Esophagus squamous epithelium (tissue), 5 donors: ENCODE results near the gene SLC25A22. TPM values are rescaled to one million over a fixed set of nuclear protein-coding genes. Genes with fewer than 3 reads are reported as not detected.

Experiments
- DNase-seq: peaks from one replicate; lab custom pipeline; 2025; lab: John Stamatoyannopoulos, UW
- H3K27ac ChIP-seq, 4 donors: fragments of 200-600 bp; sonication (generic); one replicate each; pipeline ENCODE4 v1.5.1; 2016 to 2019; ENCODE audit warnings: mild to moderate bottlenecking in 1 of 4
- H3K27me3 ChIP-seq, 4 donors: fragments of 200-600 bp; sonication (generic); 1 replicate in 3 of 4; 2 replicates in 1 of 4; pipeline versions ENCODE4 v1.5.1 to v1.6.0; 2017 to 2021; ENCODE audit warnings: antibody characterized with exemption in 1 of 4
- H3K36me3 ChIP-seq, 3 donors: fragments of 200-600 bp; sonication (generic); one replicate each; pipeline ENCODE4 v1.5.1; 2016 to 2019
- H3K4me1 ChIP-seq, 3 donors: fragments of 200-600 bp; sonication (generic); one replicate each; pipeline ENCODE4 v1.5.1; 2017 to 2019
- H3K4me3 ChIP-seq, 4 donors: fragments of 200-600 bp; sonication (generic); 1 replicate in 3 of 4; 2 replicates in 1 of 4; pipeline ENCODE4 v1.5.1; 2016 to 2019; ENCODE audit warnings: mild to moderate bottlenecking in 2 of 4, moderate library complexity in 1 of 4
- H3K9me3 ChIP-seq, 3 donors: fragments of 200-600 bp; sonication (generic); one replicate each; pipeline ENCODE4 v1.5.1; 2016 to 2019
- CTCF ChIP-seq, 6 experiments: fragments of 450-650 bp in 4 of 6; fragments of 200-600 bp in 2 of 6; sonication (generic) in 2 of 6; IDR thresholded peaks; one replicate each; pipeline ENCODE4 v1.5.1; 2016 to 2019; ENCODE audit warnings: antibody characterized with exemption in 6 of 6, mild to moderate bottlenecking in 4 of 6, moderate library complexity in 4 of 6
- POLR2A ChIP-seq, 4 donors: fragments of 450-650 bp; IDR thresholded peaks; one replicate each; pipeline ENCODE4 v1.6.1; 2017; ENCODE audit warnings: antibody characterized with exemption in 4 of 4, mild to moderate bottlenecking in 4 of 4, moderate library complexity in 3 of 4
- WGBS, 2 donors: methylation state at CpG; one replicate each; pipeline ENCODE4 v1.1.5; 2018; 5-methylcytosine and 5-hydroxymethylcytosine counted together
- intact Hi-C: fragments of 100-400 bp; cut with DNase I; formaldehyde crosslinking; loops from one replicate; pipeline ENCODE4 v1.15.0; 2022
- total RNA-seq, 4 donors: library from RNA; depleted of rRNA; stranded (reverse); fragments of >200 nt; gene quantifications; one replicate each; pipeline ENCODE4 v1.1.0, GENCODE V29; 2016
- donor health status: DM: yes; HTN: yes; CAD: no.

The SLC25A22 gene
- total RNA-seq, 4 donors from 2014 or later: 4.0 to 14.7 (median 9.8) TPM

- intact Hi-C loops: no loop called here
- Histone ChIP-seq H3K9me3 (no peaks in the 10 kb centered on the region), H3K36me3 (peaks cover 22 to 47% (median 24%) of the 10 kb centered on the region in 3 donors), H3K4me3 (peak overlapping the region in 2 of 4 donors; percentile 43 to 63), H3K27me3 (peaks cover 0 to 74% (median 7%) of the 10 kb centered on the region in 4 donors), H3K4me1 (peaks cover 54 to 87% (median 61%) of the 10 kb centered on the region in 3 donors), H3K27ac (peak overlapping the region in 1 of 4 donors; percentile 80)
- no peak for DNase-seq
- WGBS, 2 donors: 60 to 76% methylated on average over 6 to 8 of the region's 9 CpGs
- TF ChIP-seq POLR2A (IDR thresholded peaks at IDR 0.05) (no peak), CTCF (IDR thresholded peaks at IDR 0.05) (no peak)
Measured at GRCh38 chr11:826227-826621, 28.1 kb upstream of the SLC25A22 start.

- peaks cover 54 to 87% (median 61%) of the 10 kb centered on the region in 3 donors for H3K4me1 ChIP-seq
- no peak overlapping the region for H3K4me3 ChIP-seq
- peaks cover 0 to 68% (median 6%) of the 10 kb centered on the region in 4 donors for H3K27me3 ChIP-seq
- H3K9me3 ChIP-seq: no peaks in the 10 kb centered on the region
- 80 to 100% methylated on average over 1 to 9 of the region's 12 CpGs for WGBS, 2 donors
- intact Hi-C loops: no loop called here
- peak overlapping the region in 2 of 4 donors; percentile 21 to 43 for H3K27ac ChIP-seq
- DNase-seq: no peak
- TF ChIP-seq CTCF (IDR thresholded peaks at IDR 0.05) (no peak), POLR2A (IDR thresholded peaks at IDR 0.05) (no peak)
- H3K36me3 ChIP-seq: peaks cover 22 to 47% (median 24%) of the 10 kb centered on the region in 3 donors
Measured at GRCh38 chr11:825366-826226, 27.5 kb upstream of the SLC25A22 start.

- Histone ChIP-seq H3K9me3 (no peaks in the 10 kb centered on the region), H3K4me3 (no peak overlapping the region), H3K27me3 (peaks cover 0 to 61% (median 3%) of the 10 kb centered on the region in 4 donors), H3K36me3 (peaks cover 22 to 47% (median 24%) of the 10 kb centered on the region in 3 donors), H3K27ac (no peak overlapping the region), H3K4me1 (peaks cover 50 to 86% (median 59%) of the 10 kb centered on the region in 3 donors)
- intact Hi-C loops: no loop called here
- no peak for DNase-seq
- 80% methylated on average over 5 to 9 of the region's 11 CpGs for WGBS, 2 donors
- TF ChIP-seq POLR2A (IDR thresholded peaks at IDR 0.05) (no peak), CTCF (IDR thresholded peaks at IDR 0.05) (no peak)
Measured at GRCh38 chr11:824942-825341, 26.9 kb upstream of the SLC25A22 start.

- Histone ChIP-seq H3K27me3 (peaks cover 0 to 56% (median 0%) of the 10 kb centered on the region in 4 donors), H3K27ac (no peak overlapping the region), H3K36me3 (peaks cover 22 to 47% (median 24%) of the 10 kb centered on the region in 3 donors), H3K4me3 (no peak overlapping the region), H3K4me1 (peaks cover 44 to 80% (median 53%) of the 10 kb centered on the region in 3 donors), H3K9me3 (no peaks in the 10 kb centered on the region)
- 88% methylated on average over 24 of the region's 59 CpGs; no CpG with 5 or more reads in 1 of the 2 donors for WGBS, 2 donors
- DNase-seq: no peak
- intact Hi-C loops: no loop called here
- TF ChIP-seq POLR2A (IDR thresholded peaks at IDR 0.05) (no peak), CTCF (IDR thresholded peaks at IDR 0.05) (no peak)
Measured at GRCh38 chr11:824292-824880, 26.3 kb upstream of the SLC25A22 start.
